ENCODE results near the gene GJC1.

- TF ChIP-seq DMBX1 (CRISPR knock-in tag; IDR thresholded peaks at IDR 0.05; ENCODE audit: borderline replicate concordance): no peak
- TF ChIP-seq CTCF (IDR thresholded peaks at IDR 0.05 in 2 of 3, conservative IDR thresholded peaks at IDR 0.05 in 1 of 3; ENCODE audit: insufficient read depth in 2 of 3, low read depth in 1 of 3, low read length in 3 of 3): no peak
- no peak for TF ChIP-seq RERE (CRISPR knock-in tag; IDR thresholded peaks at IDR 0.05; ENCODE audit: borderline replicate concordance)
- TF ChIP-seq KLF16 (IDR thresholded peaks at IDR 0.05): no peak
- TF ChIP-seq POLR2A (conservative IDR thresholded peaks at IDR 0.05): no peak
- no peak for TF ChIP-seq SMC3 (conservative IDR thresholded peaks at IDR 0.05; ENCODE audit: insufficient read depth, low read depth, low read length)
- no peak for TF ChIP-seq ZNF592 (IDR thresholded peaks at IDR 0.05)
- TF ChIP-seq ZBTB33 (CRISPR knock-in tag; IDR thresholded peaks at IDR 0.05): no peak
These were observed 57.6 kb downstream of the GJC1 start for GRCh38 chr17:44772308-44773045.
